Mesangial cell (primary cell): Measurements from ENCODE around the gene IFRD2. TPM values are rescaled to one million over a fixed set of nuclear protein-coding genes. Genes with fewer than 3 reads are reported as not detected.

ENCODE experiments used
- total RNA-seq: library from RNA; depleted of rRNA; stranded (reverse); fragments of >200 nt; gene quantifications from 2 replicates; pipeline ENCODE4 v1.2.3, GENCODE V29; 2015

The IFRD2 gene
- 55.1 and 154 TPM in 2 replicates for total RNA-seq

GRCh38 chr3:50292159-50293078 lies at the start of gene IFRD2:
Gene IFRD2, minus strand, starts transcription at chr3:50292429. Its CDS starts 155 bp downstream, at chr3:50292274.

GRCh38 chr3:50340448-50341329 lies 48.5 kb upstream of the IFRD2 start, which contains the start of gene RASSF1:
Gene RASSF1, minus strand, starts transcription at chr3:50340836. Its CDS starts 31 bp downstream, at chr3:50340805.

GRCh38 chr3:50327943-50328691 lies 35.9 kb upstream of the IFRD2 start, which contains the start of gene TUSC2:
Gene TUSC2, minus strand, starts transcription at chr3:50328223. Its CDS starts 124 bp downstream, at chr3:50328099.

GRCh38 chr3:50322386-50323091 lies 30.3 kb upstream of the IFRD2 start, which contains the start of gene HYAL2:
Gene HYAL2, minus strand, starts transcription at chr3:50322745. Its CDS starts 2,256 bp downstream, at chr3:50320489.

GRCh38 chr3:50303013-50303815 lies 11.0 kb upstream of the IFRD2 start, which contains the start of gene HYAL1:
Gene HYAL1, minus strand, starts transcription at chr3:50303574. Its CDS starts 618 bp downstream, at chr3:50302956.

GRCh38 chr3:50298836-50299637 lies 6.8 kb upstream of the IFRD2 start, which contains the start of the genes HYAL3 and NAA80:
Gene HYAL3, minus strand, starts transcription at chr3:50299405. Its CDS starts 3,803 bp downstream, at chr3:50295602.
Gene NAA80, minus strand, starts transcription at chr3:50299405. Its CDS starts 1,942 bp downstream, at chr3:50297463.

GRCh38 chr3:50278880-50279224 lies 13.4 kb downstream of the IFRD2 start, which contains the start of gene LSMEM2:
Gene LSMEM2, plus strand, starts transcription at chr3:50279087. Its CDS starts 27 bp downstream, at chr3:50279114.

GRCh38 chr3:50268703-50269451 lies 23.4 kb downstream of the IFRD2 start, which contains the start of gene SEMA3B:
Gene SEMA3B, plus strand, starts transcription at chr3:50269147. Its CDS starts 94 bp downstream, at chr3:50269241.

Other genes starting within 250 kb of the IFRD2 start
- gene RBM5, start 203.5 kb downstream of the IFRD2 start, total RNA-seq: 48.1 and 64.3 TPM in 2 replicates
- gene SEMA3F, start 137.1 kb downstream of the IFRD2 start, total RNA-seq: 23.8 and 42.1 TPM in 2 replicates
- not detected in 2 replicates for gene GNAT1, start 100.8 kb downstream of the IFRD2 start, total RNA-seq
- 0.51 TPM in 1 of 2 replicates, not detected in the other for gene SLC38A3, start 87.2 kb downstream of the IFRD2 start, total RNA-seq
- gene GNAI2, start 56.2 kb downstream of the IFRD2 start, total RNA-seq: 258 and 294 TPM in 2 replicates
- 7.8 and 49.4 TPM in 2 replicates for gene SEMA3B, start 23.3 kb downstream of the IFRD2 start, total RNA-seq
- not detected in 2 replicates for gene LSMEM2, start 13.3 kb downstream of the IFRD2 start, total RNA-seq
- 4.4 and 9.3 TPM in 2 replicates for gene HYAL3, start 7.0 kb upstream of the IFRD2 start, total RNA-seq
- gene NAA80, start 7.0 kb upstream of the IFRD2 start, total RNA-seq: 12.7 and 17.0 TPM in 2 replicates
- 1.1 and 1.5 TPM in 2 replicates for gene HYAL1, start 11.1 kb upstream of the IFRD2 start, total RNA-seq
- gene HYAL2, start 30.3 kb upstream of the IFRD2 start, total RNA-seq: 155 and 163 TPM in 2 replicates
- 31.3 and 33.0 TPM in 2 replicates for gene TUSC2, start 35.8 kb upstream of the IFRD2 start, total RNA-seq
- 15.8 and 23.1 TPM in 2 replicates for gene RASSF1, start 48.4 kb upstream of the IFRD2 start, total RNA-seq
- 2.1 and 3.9 TPM in 2 replicates for gene ZMYND10, start 53.3 kb upstream of the IFRD2 start, total RNA-seq
- gene NPRL2, start 58.3 kb upstream of the IFRD2 start, total RNA-seq: 21.0 and 25.4 TPM in 2 replicates
- 30.5 and 38.3 TPM in 2 replicates for gene CYB561D2, start 58.4 kb upstream of the IFRD2 start, total RNA-seq
- gene TMEM115, start 67.1 kb upstream of the IFRD2 start, total RNA-seq: 61.4 and 80.4 TPM in 2 replicates
- gene CACNA2D2, start 211.2 kb upstream of the IFRD2 start, total RNA-seq: 0.16 and 1.1 TPM in 2 replicates